NCI-H82 (cell line): ENCODE results near the gene SERBP1.

ENCODE experiments used
- DNase-seq: peaks from one replicate; lab custom pipeline; 2025; lab: John Stamatoyannopoulos, UW

The SERBP1 gene

GRCh38 chr1:67359592-67359991, 70.6 kb downstream of the SERBP1 start:
- no peak for DNase-seq
